Parathyroid adenoma (tissue), 2 donors: ENCODE results near the gene UBE2H.

ENCODE experiments used
- H2AFZ ChIP-seq: fragments of 300-600 bp; sonication (generic); one replicate; pipeline ENCODE4 v1.7.0; 2017; ENCODE audit warnings: antibody characterized with exemption, mild to moderate bottlenecking
- H3K27ac ChIP-seq: fragments of 300-600 bp; sonication (generic); one replicate; pipeline ENCODE4 v1.7.0; 2017
- H3K27me3 ChIP-seq: fragments of 300-600 bp; sonication (generic); one replicate; pipeline ENCODE4 v1.7.0; 2017; ENCODE audit warnings: low read length; ENCODE audit not compliant: control insufficient read depth, insufficient read depth
- H3K36me3 ChIP-seq: fragments of 300-600 bp; sonication (generic); one replicate; pipeline ENCODE4 v1.7.0; 2017; ENCODE audit warnings: low read length; ENCODE audit not compliant: control insufficient read depth, insufficient read depth
- H3K4me1 ChIP-seq: fragments of 300-600 bp; sonication (generic); one replicate; pipeline ENCODE4 v1.7.0; 2017; ENCODE audit warnings: control low read depth
- H3K4me2 ChIP-seq: fragments of 300-600 bp; sonication (generic); one replicate; pipeline ENCODE4 v1.7.0; 2017; ENCODE audit warnings: low read length
- H3K4me3 ChIP-seq: fragments of 300-600 bp; sonication (generic); one replicate; pipeline ENCODE4 v1.7.0; 2017; ENCODE audit warnings: low read depth, low read length
- H3K79me2 ChIP-seq: fragments of 300-600 bp; sonication (generic); one replicate; pipeline ENCODE4 v1.7.0; 2017; ENCODE audit warnings: control low read depth
- H3K9ac ChIP-seq: fragments of 300-600 bp; sonication (generic); one replicate; pipeline ENCODE4 v1.7.0; 2017; ENCODE audit warnings: mild to moderate bottlenecking
- H3K9me3 ChIP-seq: fragments of 300-600 bp; sonication (generic); one replicate; pipeline ENCODE4 v1.7.0; 2017; ENCODE audit warnings: low read length; ENCODE audit not compliant: control insufficient read depth
- CTCF ChIP-seq: fragments of 300-600 bp; sonication (generic); IDR thresholded peaks from one replicate; pipeline ENCODE4 v1.7.0; 2017; ENCODE audit warnings: antibody characterized with exemption, mild to moderate bottlenecking
- donor health status: primary hyperparathyroidism.

UBE2H gene

GRCh38 chr7:129940329-129940728, 12.4 kb downstream of the UBE2H start:
- Histone ChIP-seq H3K9ac (no peak overlapping the region), H3K4me2 (no peak overlapping the region), H3K79me2 (peaks cover 85% of the 10 kb centered on the region), H3K4me1 (peaks cover 4% of the 10 kb centered on the region), H3K9me3 (no peaks in the 10 kb centered on the region), H2AFZ (no peak overlapping the region), H3K4me3 (no peak overlapping the region), H3K27ac (no peak overlapping the region), H3K27me3 (no peaks in the 10 kb centered on the region), H3K36me3 (no peaks in the 10 kb centered on the region)
- TF ChIP-seq CTCF = no peak

- Histone ChIP-seq H3K9ac (no peak overlapping the region), H3K4me3 (no peak overlapping the region), H3K9me3 (no peaks in the 10 kb centered on the region), H3K4me2 (no peak overlapping the region), H3K27ac (no peak overlapping the region), H3K36me3 (no peaks in the 10 kb centered on the region), H3K79me2 (peaks cover 81% of the 10 kb centered on the region), H3K4me1 (peaks cover 4% of the 10 kb centered on the region), H3K27me3 (no peaks in the 10 kb centered on the region), H2AFZ (no peak overlapping the region)
- no peak for TF ChIP-seq CTCF
These were observed 12.9 kb downstream of the UBE2H start for GRCh38 chr7:129939881-129940280.

GRCh38 chr7:129933627-129934026, 19.1 kb downstream of the UBE2H start:
- Histone ChIP-seq H2AFZ (no peak overlapping the region), H3K9me3 (no peaks in the 10 kb centered on the region), H3K4me2 (no peak overlapping the region), H3K9ac (no peak overlapping the region), H3K79me2 (peaks cover 59% of the 10 kb centered on the region), H3K4me1 (no peaks in the 10 kb centered on the region), H3K27me3 (no peaks in the 10 kb centered on the region), H3K27ac (no peak overlapping the region), H3K36me3 (no peaks in the 10 kb centered on the region), H3K4me3 (no peak overlapping the region)
- TF ChIP-seq CTCF = no peak

- Histone ChIP-seq H3K4me1 (peaks cover 17% of the 10 kb centered on the region), H2AFZ (no peak overlapping the region)
These were observed 26.1 kb downstream of the UBE2H start for GRCh38 chr7:129926618-129927017.

More at GRCh38 chr7:129926618-129927017, 26.1 kb downstream of the UBE2H start:
- no peak for TF ChIP-seq CTCF
- Histone ChIP-seq H3K79me2 (peaks cover 37% of the 10 kb centered on the region), H3K9me3 (no peaks in the 10 kb centered on the region), H3K4me3 (no peak overlapping the region), H3K27ac (no peak overlapping the region), H3K27me3 (no peaks in the 10 kb centered on the region), H3K9ac (no peak overlapping the region), H3K4me2 (no peak overlapping the region), H3K36me3 (no peaks in the 10 kb centered on the region)
